IPS-18a (cell line): ENCODE measurements around the gene GNAT1.
"Not testable (repeated sequence)": the region's sequence is repeated elsewhere in the genome, so short reads cannot be mapped to it uniquely, and the experiment has no call there.

Source experiments
- H3K27ac ChIP-seq: one replicate; pipeline ENCODE4 v1.5.1; 2013; ENCODE audit warnings: low read length
- H3K27me3 ChIP-seq: one replicate; pipeline ENCODE4 v1.6.1; 2013; ENCODE audit warnings: mild to moderate bottlenecking, low read length; ENCODE audit not compliant: control insufficient read depth, insufficient read depth
- H3K36me3 ChIP-seq: one replicate; pipeline ENCODE4 v1.6.1; 2013; ENCODE audit warnings: low read depth, low read length; ENCODE audit not compliant: control insufficient read depth
- H3K4me1 ChIP-seq: one replicate; pipeline ENCODE4 v1.6.1; 2013; ENCODE audit warnings: low read depth, low read length; ENCODE audit not compliant: control insufficient read depth
- H3K4me3 ChIP-seq: one replicate; pipeline ENCODE4 v1.5.1; 2013; ENCODE audit warnings: low read length
- H3K9ac ChIP-seq: one replicate; pipeline ENCODE4 v1.6.1; 2013; ENCODE audit warnings: mild to moderate bottlenecking, low read length, moderate library complexity
- H3K9me3 ChIP-seq: one replicate; pipeline ENCODE4 v1.6.1; 2013; ENCODE audit warnings: low read depth, low read length; ENCODE audit not compliant: control insufficient read depth

Gene GNAT1

DNA sequence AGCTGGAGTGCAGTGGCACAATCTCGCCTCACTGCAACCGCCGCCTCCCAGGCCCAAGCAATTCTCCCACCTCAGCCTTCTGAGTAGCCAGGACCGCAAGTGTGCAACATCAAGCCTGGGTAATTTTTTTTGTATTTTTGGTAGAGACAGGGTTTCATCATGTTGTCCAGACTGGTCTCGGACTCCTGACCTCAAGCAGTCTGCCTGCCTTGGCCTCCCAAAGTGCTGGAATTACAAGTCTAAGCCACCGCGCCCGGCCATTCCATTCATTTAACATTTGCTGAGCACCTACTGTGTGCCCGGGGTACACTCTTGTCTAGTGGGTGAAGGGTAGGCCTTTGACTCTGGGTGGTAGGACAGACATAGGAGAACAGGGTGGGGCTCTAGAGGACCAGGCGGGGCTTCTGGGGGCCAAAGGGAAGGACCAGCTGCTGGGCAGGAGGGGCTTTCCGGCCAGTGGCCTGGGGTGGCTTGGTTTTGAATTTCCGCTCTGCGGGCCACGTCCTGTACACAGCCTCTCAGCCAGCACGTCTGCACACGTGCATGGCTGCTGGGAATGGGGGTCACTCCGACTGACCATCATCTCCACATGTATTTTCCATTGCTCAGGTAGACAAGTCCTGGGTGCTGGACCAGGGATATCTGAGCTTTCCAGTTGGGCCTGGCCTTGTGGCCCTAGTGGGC, 16.1 kb downstream of the GNAT1 start:
- H3K27ac ChIP-seq: no peak overlapping the region
- no peak overlapping the region for H3K9ac ChIP-seq
- H3K9me3 ChIP-seq: no peaks in the 10 kb centered on the region
- H3K27me3 ChIP-seq: peaks cover 35% of the 10 kb centered on the region
- H3K4me1 ChIP-seq: peaks cover 6% of the 10 kb centered on the region
- H3K4me3 ChIP-seq: no peak overlapping the region
- H3K36me3 ChIP-seq: no peaks in the 10 kb centered on the region

GRCh38 chr3:50208677-50209344, 17.4 kb downstream of the GNAT1 start:
- H3K4me1 ChIP-seq: peaks cover 4% of the 10 kb centered on the region
- H3K27ac ChIP-seq: no peak overlapping the region

GRCh38 chr3:50210176-50210509, 18.7 kb downstream of the GNAT1 start:
- Histone ChIP-seq H3K36me3 (no peaks in the 10 kb centered on the region), H3K27ac (no peak overlapping the region), H3K27me3 (peaks cover 20% of the 10 kb centered on the region), H3K9me3 (no peaks in the 10 kb centered on the region), H3K4me3 (no peak overlapping the region), H3K4me1 (peaks cover 4% of the 10 kb centered on the region), H3K9ac (no peak overlapping the region)

More at GRCh38 chr3:50208677-50209344, 17.4 kb downstream of the GNAT1 start:
- H3K4me3 ChIP-seq: no peak overlapping the region
- H3K9ac ChIP-seq: no peak overlapping the region
- H3K9me3 ChIP-seq: no peaks in the 10 kb centered on the region
- H3K27me3 ChIP-seq: peaks cover 32% of the 10 kb centered on the region
- no peaks in the 10 kb centered on the region for H3K36me3 ChIP-seq

DNA sequence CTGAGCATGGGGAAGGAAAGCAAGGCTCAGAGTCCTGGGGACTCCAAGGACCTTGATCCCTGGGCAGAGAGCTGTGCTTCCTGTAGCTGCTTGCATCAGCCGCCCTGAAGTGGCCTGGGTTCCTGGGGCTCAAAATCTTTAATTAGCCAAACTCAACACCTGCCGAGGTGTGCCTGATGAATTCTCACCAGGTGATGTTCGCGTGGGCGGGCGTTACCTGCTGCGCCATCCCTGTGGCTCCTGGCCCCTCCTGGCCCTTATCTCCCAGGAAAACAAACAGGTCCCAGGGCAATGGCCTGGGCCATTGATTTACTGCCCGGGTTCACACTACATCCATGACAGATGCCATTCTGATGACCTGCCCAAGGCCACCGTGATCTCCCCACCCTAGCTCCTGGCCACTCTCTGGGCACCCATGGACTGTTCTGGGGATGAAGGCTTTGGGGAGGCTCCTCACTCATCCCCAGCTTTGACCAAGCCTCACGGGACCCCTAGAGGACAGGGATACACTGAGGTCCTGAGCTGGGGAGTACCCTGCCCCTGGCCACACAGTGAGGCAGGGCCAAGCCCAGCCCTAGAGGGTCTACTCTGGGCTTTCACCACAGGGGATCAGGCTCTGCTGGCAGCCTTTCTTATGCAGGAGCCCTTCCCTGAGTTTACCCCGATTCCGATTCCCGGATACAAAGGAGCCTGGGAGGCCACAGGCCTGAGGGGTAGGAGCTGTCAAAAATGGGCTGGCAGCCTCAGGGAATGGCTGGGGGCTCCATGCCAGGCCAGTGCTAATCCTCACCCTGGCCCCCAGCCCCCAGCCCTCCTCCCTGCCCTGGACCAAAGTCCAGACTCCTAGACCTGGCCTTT, 19.3 kb downstream of the GNAT1 start:
- Histone ChIP-seq H3K4me1 (peaks cover 4% of the 10 kb centered on the region), H3K4me3 (no peak overlapping the region), H3K27ac (no peak overlapping the region), H3K9ac (no peak overlapping the region), H3K36me3 (no peaks in the 10 kb centered on the region), H3K9me3 (no peaks in the 10 kb centered on the region), H3K27me3 (peaks cover 14% of the 10 kb centered on the region)

GRCh38 chr3:50211368-50211717, 19.9 kb downstream of the GNAT1 start:
- H3K4me1 ChIP-seq, H3K9ac ChIP-seq, H3K9me3 ChIP-seq, H3K4me3 ChIP-seq, H3K36me3 ChIP-seq, H3K27ac ChIP-seq, H3K27me3 ChIP-seq: not testable (repeated sequence)

DNA sequence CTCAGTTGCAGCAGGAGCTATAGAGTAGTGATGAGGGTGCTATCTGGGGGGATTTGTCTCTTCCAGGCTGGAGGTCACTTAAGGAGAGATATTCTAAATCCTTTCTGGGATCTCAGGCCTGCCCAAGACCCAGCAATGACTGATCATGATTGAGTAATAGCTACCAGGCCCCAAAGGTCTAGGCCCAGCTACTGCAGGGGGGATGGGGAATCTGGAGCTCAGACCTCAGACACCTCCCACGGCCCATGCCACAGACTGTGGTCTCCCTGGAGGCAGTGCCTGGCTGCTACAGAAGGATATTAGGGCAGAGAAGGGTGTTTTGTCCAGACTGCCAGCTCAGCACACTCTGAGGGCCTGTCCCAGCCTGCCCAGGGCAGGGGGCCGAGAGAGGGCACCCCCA, 20.5 kb downstream of the GNAT1 start:
- Histone ChIP-seq H3K27ac (no peak overlapping the region), H3K9ac (no peak overlapping the region), H3K36me3 (no peaks in the 10 kb centered on the region), H3K9me3 (no peaks in the 10 kb centered on the region), H3K27me3 (peaks cover 2% of the 10 kb centered on the region), H3K4me3 (no peak overlapping the region), H3K4me1 (peaks cover 4% of the 10 kb centered on the region)

DNA sequence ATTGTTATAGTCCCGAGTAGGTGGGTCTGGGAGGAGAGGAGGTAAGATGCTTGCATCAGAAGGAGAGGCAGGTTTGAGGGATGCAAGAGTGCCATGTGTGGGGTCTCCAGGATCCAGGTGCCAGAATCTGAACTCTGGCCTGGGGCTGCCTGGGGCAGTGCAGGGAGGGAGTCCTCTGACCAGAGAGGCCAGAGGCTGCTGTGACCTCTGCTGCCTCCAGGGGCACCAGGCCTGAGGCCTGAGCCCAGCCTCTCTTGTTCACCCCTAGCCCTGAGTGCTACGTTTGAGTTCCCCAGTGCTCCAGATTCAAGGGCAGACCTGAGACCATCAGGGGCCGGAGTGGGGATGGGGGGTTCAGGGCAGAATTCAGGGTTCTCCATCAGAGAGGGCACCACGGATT, 21.1 kb downstream of the GNAT1 start:
- Histone ChIP-seq H3K36me3 (no peaks in the 10 kb centered on the region), H3K4me1 (peaks cover 4% of the 10 kb centered on the region), H3K4me3 (no peak overlapping the region), H3K9ac (no peak overlapping the region), H3K9me3 (no peaks in the 10 kb centered on the region), H3K27ac (no peak overlapping the region), H3K27me3 (no peaks in the 10 kb centered on the region)

GRCh38 chr3:50212971-50213370, 21.6 kb downstream of the GNAT1 start:
- Histone ChIP-seq H3K4me1 (peaks cover 4% of the 10 kb centered on the region), H3K9me3 (no peaks in the 10 kb centered on the region), H3K4me3 (no peak overlapping the region), H3K27ac (no peak overlapping the region), H3K36me3 (no peaks in the 10 kb centered on the region), H3K9ac (no peak overlapping the region), H3K27me3 (no peaks in the 10 kb centered on the region)

DNA sequence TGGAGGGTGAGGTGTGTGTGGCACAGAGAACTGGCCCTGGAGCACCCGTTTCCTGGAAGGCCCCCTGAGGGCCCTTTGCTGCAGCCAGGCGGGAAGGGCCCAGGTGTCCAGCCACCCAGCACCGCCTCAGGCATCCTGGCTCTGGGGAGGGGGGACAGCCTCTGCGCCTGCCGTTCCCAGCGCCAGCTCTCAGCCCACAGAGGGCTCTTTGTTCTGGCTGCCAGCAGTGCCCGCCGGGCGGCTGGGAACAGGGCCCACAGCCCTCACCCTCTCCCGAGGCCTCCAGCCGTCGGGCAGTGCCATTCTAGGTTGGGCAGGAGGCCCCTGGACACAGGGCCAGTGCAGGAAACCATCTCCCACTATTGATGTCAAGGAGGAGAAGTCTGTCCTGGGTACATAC, 22.0 kb downstream of the GNAT1 start:
- Histone ChIP-seq H3K9me3 (no peaks in the 10 kb centered on the region), H3K9ac (no peak overlapping the region), H3K4me1 (peaks cover 4% of the 10 kb centered on the region), H3K36me3 (no peaks in the 10 kb centered on the region), H3K4me3 (no peak overlapping the region), H3K27ac (no peak overlapping the region), H3K27me3 (no peaks in the 10 kb centered on the region)

GRCh38 chr3:50214824-50215223, 23.4 kb downstream of the GNAT1 start:
- Histone ChIP-seq H3K4me1 (peaks cover 4% of the 10 kb centered on the region), H3K4me3 (no peak overlapping the region), H3K27ac (no peak overlapping the region), H3K9ac (no peak overlapping the region), H3K27me3 (no peaks in the 10 kb centered on the region), H3K36me3 (no peaks in the 10 kb centered on the region), H3K9me3 (no peaks in the 10 kb centered on the region)

DNA sequence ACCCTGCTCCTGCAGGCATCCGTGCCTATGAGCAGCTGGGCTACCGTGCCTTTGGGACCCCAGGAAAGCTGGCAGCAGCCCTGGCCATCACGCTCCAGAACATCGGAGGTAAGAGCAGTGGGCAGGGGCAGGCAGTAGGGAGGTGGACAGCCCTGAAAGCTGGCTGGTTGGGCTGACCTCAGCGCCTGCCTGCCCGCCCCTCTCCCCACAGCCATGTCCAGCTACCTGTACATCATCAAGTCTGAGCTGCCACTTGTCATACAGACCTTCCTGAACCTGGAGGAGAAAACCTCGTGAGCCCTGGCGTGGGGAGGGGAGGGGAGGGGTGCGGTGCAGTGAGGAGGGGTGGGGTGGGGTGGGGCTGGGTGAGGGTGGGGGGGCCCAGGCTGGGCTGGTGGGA, 24.1 kb downstream of the GNAT1 start:
- no peaks in the 10 kb centered on the region for H3K27me3 ChIP-seq
- no peaks in the 10 kb centered on the region for H3K36me3 ChIP-seq
- H3K4me1 ChIP-seq: peaks cover 3% of the 10 kb centered on the region
- no peak overlapping the region for H3K9ac ChIP-seq
- no peak overlapping the region for H3K27ac ChIP-seq
- H3K4me3 ChIP-seq: no peak overlapping the region
- no peaks in the 10 kb centered on the region for H3K9me3 ChIP-seq
